ENCODE data around the gene STAT3.

GRCh38 chr17:42378959-42379594 lies 9.2 kb downstream of the STAT3 start:
- TF ChIP-seq CTCF (IDR thresholded peaks at IDR 0.05): no peak
- no peak for TF ChIP-seq POLR2A (IDR thresholded peaks at IDR 0.05)
- TF ChIP-seq POLR2AphosphoS5 (IDR thresholded peaks at IDR 0.05; ENCODE audit: insufficient read depth in 1 of 2, low read depth in 1 of 2): no peak
